Measurements from ENCODE around the gene SIL1. TPM values are rescaled to one million over a fixed set of nuclear protein-coding genes. Genes with fewer than 3 reads are reported as not detected.

The SIL1 gene
- total and polyA plus RNA-seq, 2 of the 8 experiments (the other 6 are each of a cell fraction or from before 2014, with no cell fraction given): 8.3 to 12.8 TPM

DNA sequence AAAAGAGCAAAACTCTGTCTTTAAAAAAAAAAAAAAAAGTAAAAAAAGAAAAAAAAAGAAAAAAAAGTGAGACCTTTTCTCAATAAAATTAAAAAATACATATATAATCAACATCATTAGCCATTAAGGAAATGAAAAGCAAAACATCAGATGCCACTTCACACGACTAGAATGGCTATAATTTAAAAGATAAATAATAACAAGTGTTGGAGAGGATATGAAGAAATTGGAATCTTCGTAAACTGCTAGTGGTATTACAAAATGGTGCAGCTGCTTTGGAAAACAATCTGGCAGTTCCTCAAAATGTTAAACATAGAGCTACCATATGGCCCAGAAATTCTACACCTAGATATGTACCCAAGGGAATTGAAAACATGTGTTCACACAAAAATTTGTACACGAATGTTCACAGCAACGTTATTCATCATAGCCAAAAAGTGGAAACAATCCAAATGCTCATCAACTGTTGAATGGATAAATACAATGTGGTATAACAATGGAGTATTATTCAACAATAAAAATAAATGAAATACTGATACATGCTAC lies 45.3 kb upstream of the SIL1 start:
- CTCF ChIA-PET (ENCODE audit: partially characterized antibody): no interaction called here
- H3K4me2 ChIP-seq (ENCODE audit: insufficient read depth in 1 of 2, low read depth in 2 of 2, low read length in 2 of 2): no peak overlapping the region

More for the DNA sequence above, 45.3 kb upstream of the SIL1 start:
- no peaks in the 10 kb centered on the region for H3K79me1 ChIP-seq (ENCODE audit: low read depth, low read length)
- DNase-seq (ENCODE audit: low read depth in 1 of 2, low spot score in 2 of 2) (no peak), FAIRE-seq (no peak)
- no peak overlapping the region for H4K5ac ChIP-seq (ENCODE audit: insufficient read length, low read depth, low read length)
- no peak overlapping the region for H2AFZ ChIP-seq (ENCODE audit: low read length)
- H2AK5ac ChIP-seq (ENCODE audit: low read depth, low read length): no peak overlapping the region
- H3K23me2 ChIP-seq (ENCODE audit: low read depth, low read length): no peaks in the 10 kb centered on the region
- no peaks in the 10 kb centered on the region for H3K9me3 ChIP-seq (ENCODE audit: insufficient read depth in 2 of 2, low read depth in 1 of 2, low read length in 1 of 2)
- no peak overlapping the region for H2BK15ac ChIP-seq (ENCODE audit: low read length)
- no peak overlapping the region for H2BK120ac ChIP-seq (replicated peaks; ENCODE audit: low read depth, low read length)
- H3K27ac ChIP-seq (ENCODE audit: low read depth, low read length): no peak overlapping the region
- H3K56ac ChIP-seq (replicated peaks; ENCODE audit: insufficient read length, low read depth, low read length): no peak overlapping the region
- H3K4ac ChIP-seq (replicated peaks; ENCODE audit: insufficient read length, low read depth, low read length): no peak overlapping the region
- peaks cover 0 to 3% (median 0%) of the 10 kb centered on the region in 4 experiments; a peak in 2 of 7 replicates for H3K4me1 ChIP-seq (replicated peaks in 1 of 4; ENCODE audit: control insufficient read depth in 3 of 4, insufficient read depth in 4 of 4, low read length in 3 of 4)
- no peaks in the 10 kb centered on the region for H3K36me3 ChIP-seq (ENCODE audit: control insufficient read depth in 2 of 4, insufficient read depth in 4 of 4, low read length in 3 of 4)
- H3K9ac ChIP-seq (replicated peaks in 1 of 4; ENCODE audit: extremely low read depth in 1 of 4, low read depth in 3 of 4, low read length in 3 of 4): no peak overlapping the region
- no peak overlapping the region for H3K23ac ChIP-seq (ENCODE audit: insufficient read length)
- H4K20me1 ChIP-seq (replicated peaks in 1 of 2; ENCODE audit: control insufficient read depth in 1 of 2, insufficient read depth in 2 of 2, low read length in 2 of 2): no peaks in the 10 kb centered on the region
- POLR2A ChIA-PET (ENCODE audit: partially characterized antibody): interaction anchor here (0.6 kb wide), 1 partner anchor 11 kb away, joined by 3 read pairs; no protein-coding TSS in a partner anchor
- no peaks in the 10 kb centered on the region for H3K27me3 ChIP-seq (replicated peaks in 1 of 4; ENCODE audit: control insufficient read depth in 3 of 4, extremely low read depth in 1 of 4, insufficient read depth in 3 of 4, low read length in 3 of 4)
- TF ChIP-seq JUN (IDR thresholded peaks at IDR 0.05; ENCODE audit: low read depth, low read length) (no peak), ZNF274 (IDR thresholded peaks at IDR 0.05; ENCODE audit: borderline replicate concordance, extremely low read depth, low read length) (no peak)
- H3K14ac ChIP-seq (ENCODE audit: insufficient read length): no peak overlapping the region
- no peak overlapping the region for H4K91ac ChIP-seq (replicated peaks; ENCODE audit: insufficient read length, low read length)
- no peak overlapping the region for H3K18ac ChIP-seq (ENCODE audit: extremely low read depth, low read length)
- 83% methylated on average over 4 of the region's 4 CpGs; no CpG with 5 or more reads in 1 of the 2 experiments for WGBS, 2 experiments (ENCODE audit: extremely low coverage in 1 of 2, insufficient coverage in 1 of 2, insufficient read length in 1 of 2, insufficient replicate concordance in 2 of 2, low coverage in 1 of 2, low lambda C conversion rate in 2 of 2, missing lambda C conversion rate in 1 of 2)
- no peak overlapping the region for H3K4me3 ChIP-seq (ENCODE audit: extremely low read depth in 1 of 4, insufficient read depth in 2 of 4, low read depth in 3 of 4, low read length in 4 of 4)
- H3K79me2 ChIP-seq (ENCODE audit: control insufficient read depth in 1 of 2, insufficient read depth in 2 of 2, low read length in 2 of 2): no peaks in the 10 kb centered on the region
- H2BK5ac ChIP-seq (ENCODE audit: low read depth, low read length): no peak overlapping the region
- H2BK12ac ChIP-seq (ENCODE audit: low read depth, low read length): no peak overlapping the region
- H2BK20ac ChIP-seq (ENCODE audit: low read length): no peak overlapping the region
- H4K8ac ChIP-seq (ENCODE audit: extremely low read depth, insufficient read depth, low read length): no peak overlapping the region
